ENCODE data around the gene RASD2.

- no peak for TF ChIP-seq POLR2AphosphoS5 (IDR thresholded peaks at IDR 0.05; ENCODE audit: low read length)
- no peak for TF ChIP-seq IKZF1 (conservative IDR thresholded peaks at IDR 0.05)
- no peak for TF ChIP-seq MXI1 (IDR thresholded peaks at IDR 0.05; ENCODE audit: low read depth, low read length)
- TF ChIP-seq PKNOX1 (IDR thresholded peaks at IDR 0.05) = no peak
- no peak for TF ChIP-seq POLR2AphosphoS2 (IDR thresholded peaks at IDR 0.05; ENCODE audit: low read depth, low read length)
- no peak for TF ChIP-seq STAT3 (IDR thresholded peaks at IDR 0.05; ENCODE audit: low read depth, low read length)
- no peak for TF ChIP-seq ESRRA (IDR thresholded peaks at IDR 0.05; ENCODE audit: low read length)
- TF ChIP-seq CTCF (IDR thresholded peaks at IDR 0.05 in 2 of 3, conservative IDR thresholded peaks at IDR 0.05 in 1 of 3; ENCODE audit: control insufficient read depth in 2 of 3, extremely low read depth in 1 of 3, insufficient read depth in 1 of 3, low read depth in 3 of 3, low read length in 3 of 3) = no peak
- TF ChIP-seq BCLAF1 (IDR thresholded peaks at IDR 0.05) = no peak
- no peak for TF ChIP-seq CBFB (IDR thresholded peaks at IDR 0.05; ENCODE audit: low read depth)
These were observed 6.3 kb downstream of the RASD2 start for GRCh38 chr22:35546886-35547285.

Data from GM12878 (cell line).